Natural killer cell (primary cell): ENCODE data around the gene IL11. TPM values are rescaled to one million over a fixed set of nuclear protein-coding genes. Genes with fewer than 3 reads are reported as not detected.

Experiments
- ATAC-seq, 3 donors: fragments of 150-1000 bp in 2 of 3; fragments of 200-7000 bp in 1 of 3; cut with Tn5 transposase; 1 replicate in 1 of 3; 2 replicates in 2 of 3; pipeline ENCODE4 v1.10.0; 2021; ENCODE audit warnings: mild to moderate bottlenecking in 2 of 3, moderate library complexity in 2 of 3
- DNase-seq, 2 donors: peaks; one replicate each; pipeline versions ENCODE4 v3.0.0 to v3.0.0-alpha.2; 2013 to 2021; ENCODE audit warnings: mixed read lengths in 1 of 2
- H3K27ac ChIP-seq: one replicate; pipeline ENCODE4 v1.5.1; 2013; ENCODE audit warnings: mild to moderate bottlenecking, low read length
- H3K27me3 ChIP-seq: one replicate; pipeline ENCODE4 v1.6.1; 2013; ENCODE audit warnings: low read length; ENCODE audit not compliant: control insufficient read depth, insufficient read depth
- H3K36me3 ChIP-seq: one replicate; pipeline ENCODE4 v1.6.1; 2013; ENCODE audit warnings: low read length; ENCODE audit not compliant: control insufficient read depth, insufficient read depth
- H3K4me1 ChIP-seq: one replicate; pipeline ENCODE4 v1.6.1; 2013; ENCODE audit warnings: low read length; ENCODE audit not compliant: control insufficient read depth, insufficient read depth
- H3K4me3 ChIP-seq: one replicate; pipeline ENCODE4 v1.5.1; 2013; ENCODE audit warnings: low read length
- H3K9me3 ChIP-seq: one replicate; pipeline ENCODE4 v1.6.1; 2013; ENCODE audit warnings: low read length; ENCODE audit not compliant: control insufficient read depth, insufficient read depth
- H3K27ac Mint-ChIP-seq, 2 donors: one replicate each; pipeline ENCODE4 v1.8.0; 2022; ENCODE audit warnings: mild to moderate bottlenecking in 2 of 2, mixed read lengths in 2 of 2, moderate library complexity in 1 of 2
- H3K27me3 Mint-ChIP-seq, 2 donors: one replicate each; pipeline ENCODE4 v1.8.0; 2022; ENCODE audit warnings: low read depth in 2 of 2, mixed read lengths in 2 of 2
- H3K36me3 Mint-ChIP-seq: one replicate; pipeline ENCODE4 v1.8.0; 2022; ENCODE audit warnings: mixed read lengths
- H3K4me1 Mint-ChIP-seq, 2 donors: one replicate each; pipeline ENCODE4 v1.8.0; 2022; ENCODE audit warnings: mixed read lengths in 2 of 2
- H3K4me3 Mint-ChIP-seq: one replicate; pipeline ENCODE4 v1.8.0; 2022; ENCODE audit warnings: mild to moderate bottlenecking, moderate library complexity, mixed read lengths
- H3K9me3 Mint-ChIP-seq, 2 donors: one replicate each; pipeline ENCODE4 v1.8.0; 2022; ENCODE audit warnings: mixed read lengths in 2 of 2
- WGBS: methylation state at CpG from one replicate; pipeline ENCODE4 v1.1.7; 2013; ENCODE audit warnings: missing lambda C conversion rate; ENCODE audit not compliant: insufficient coverage; 5-methylcytosine and 5-hydroxymethylcytosine counted together
- intact Hi-C: fragments of 100-400 bp; cut with micrococcal nuclease; formaldehyde crosslinking; loops from one replicate; pipeline ENCODE4 v1.14.2; 2022
- total RNA-seq, 4 donors: library from RNA; stranded (reverse); fragments of 120-200 nt in 1 of 4; gene quantifications; one replicate each; pipeline versions ENCODE4 v1.2.3 to v1.2.4, GENCODE V29; 2013 to 2022
- TF ChIP-seq, protein P1 (sequence below): fragments of 200-600 bp; IDR thresholded peaks from one replicate; pipeline ENCODE4 v1.8.0; 2022; ENCODE audit warnings: antibody characterized with exemption

Gene IL11
- total RNA-seq, 3 donors from 2014 or later (not counting 1 experiment from before 2014, with no cell fraction given) = 0.14 to 0.35 (median 0.27) TPM

DNA sequence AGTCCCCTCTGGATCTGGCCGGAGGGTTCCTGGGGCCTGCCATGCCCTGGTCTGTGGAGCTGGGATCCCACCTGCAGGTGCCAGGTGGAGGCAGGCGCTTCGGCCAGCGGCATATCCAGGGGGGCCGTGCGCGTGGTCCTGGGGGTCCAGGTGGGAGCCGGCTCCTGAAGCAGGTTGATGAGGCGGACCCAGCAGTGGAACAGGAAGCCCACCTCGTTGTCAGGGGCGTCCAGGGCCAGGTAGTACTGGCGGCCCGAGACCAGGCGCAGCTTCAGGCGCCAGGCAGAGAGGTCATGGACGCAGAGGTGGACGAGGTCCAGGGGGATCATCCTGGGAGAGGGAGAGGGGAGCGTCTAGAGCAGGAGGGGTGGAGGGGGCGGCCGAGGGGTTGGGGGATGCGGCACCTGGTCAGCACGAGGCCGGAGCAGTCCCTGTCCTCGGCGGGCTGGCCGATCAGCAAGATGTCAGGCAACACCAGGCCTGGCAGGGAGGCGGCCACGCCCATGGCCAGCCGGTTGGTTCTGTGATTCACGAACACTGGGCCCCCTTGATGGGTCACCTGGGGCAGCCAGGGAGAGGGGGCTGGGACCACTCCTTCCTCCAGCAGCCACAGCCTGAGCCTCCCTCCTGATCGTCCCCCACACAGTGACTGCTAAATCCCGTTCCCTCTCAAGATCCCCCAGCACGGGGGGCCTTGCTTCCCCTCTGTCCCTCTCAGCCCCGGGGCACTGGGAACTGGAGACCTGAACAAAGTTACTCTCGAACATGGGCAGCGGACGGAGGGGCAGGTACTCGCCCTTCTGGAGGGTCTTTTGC, 7.9 kb downstream of the IL11 start:
- 86% methylated on average over 38 of the region's 38 CpGs for WGBS
- H3K36me3 Mint-ChIP-seq = no peaks in the 10 kb centered on the region
- TF ChIP-seq, protein P1, sequence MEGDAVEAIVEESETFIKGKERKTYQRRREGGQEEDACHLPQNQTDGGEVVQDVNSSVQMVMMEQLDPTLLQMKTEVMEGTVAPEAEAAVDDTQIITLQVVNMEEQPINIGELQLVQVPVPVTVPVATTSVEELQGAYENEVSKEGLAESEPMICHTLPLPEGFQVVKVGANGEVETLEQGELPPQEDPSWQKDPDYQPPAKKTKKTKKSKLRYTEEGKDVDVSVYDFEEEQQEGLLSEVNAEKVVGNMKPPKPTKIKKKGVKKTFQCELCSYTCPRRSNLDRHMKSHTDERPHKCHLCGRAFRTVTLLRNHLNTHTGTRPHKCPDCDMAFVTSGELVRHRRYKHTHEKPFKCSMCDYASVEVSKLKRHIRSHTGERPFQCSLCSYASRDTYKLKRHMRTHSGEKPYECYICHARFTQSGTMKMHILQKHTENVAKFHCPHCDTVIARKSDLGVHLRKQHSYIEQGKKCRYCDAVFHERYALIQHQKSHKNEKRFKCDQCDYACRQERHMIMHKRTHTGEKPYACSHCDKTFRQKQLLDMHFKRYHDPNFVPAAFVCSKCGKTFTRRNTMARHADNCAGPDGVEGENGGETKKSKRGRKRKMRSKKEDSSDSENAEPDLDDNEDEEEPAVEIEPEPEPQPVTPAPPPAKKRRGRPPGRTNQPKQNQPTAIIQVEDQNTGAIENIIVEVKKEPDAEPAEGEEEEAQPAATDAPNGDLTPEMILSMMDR = no peak

DNA sequence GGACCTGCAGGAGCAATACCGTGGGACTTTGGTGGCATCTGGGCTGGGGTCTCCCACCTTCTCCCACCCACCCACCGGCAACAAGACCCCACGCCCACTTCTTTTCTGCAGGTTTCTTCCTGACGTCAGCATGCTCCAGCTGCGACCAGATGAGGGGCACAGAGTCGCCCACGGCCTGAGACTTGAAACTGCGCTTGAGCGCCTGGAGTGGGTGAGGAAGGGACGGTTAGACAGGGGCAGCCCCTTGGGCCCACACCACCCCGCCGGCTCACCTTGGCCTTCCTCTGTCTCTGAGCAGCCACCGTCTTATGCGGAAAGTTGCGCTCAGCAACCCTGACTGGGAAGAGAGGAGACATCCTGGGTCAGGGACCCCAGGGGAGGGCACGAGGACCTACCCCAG, 9.4 kb downstream of the IL11 start:
- Histone ChIP-seq H3K27me3 (no peaks in the 10 kb centered on the region), H3K4me1 (no peaks in the 10 kb centered on the region), H3K36me3 (no peaks in the 10 kb centered on the region), H3K27ac (no peak overlapping the region), H3K9me3 (no peaks in the 10 kb centered on the region), H3K4me3 (no peak overlapping the region)
- TF ChIP-seq, protein P1 = no peak
- no peaks in the 10 kb centered on the region for H3K36me3 Mint-ChIP-seq
- H3K4me1 Mint-ChIP-seq = no peaks in the 10 kb centered on the region
- H3K27me3 Mint-ChIP-seq = peaks cover 9 to 10% of the 10 kb centered on the region in 2 donors
- no peak overlapping the region for H3K4me3 Mint-ChIP-seq
- ATAC-seq (no peak), DNase-seq (no peak)
- intact Hi-C loops = no loop called here
- WGBS = 84% methylated on average over 16 of the region's 16 CpGs
- no peak overlapping the region for H3K27ac Mint-ChIP-seq
- H3K9me3 Mint-ChIP-seq = no peaks in the 10 kb centered on the region

More for the DNA sequence above, 7.9 kb downstream of the IL11 start:
- Histone ChIP-seq H3K4me3 (no peak overlapping the region), H3K36me3 (no peaks in the 10 kb centered on the region), H3K27me3 (no peaks in the 10 kb centered on the region), H3K9me3 (no peaks in the 10 kb centered on the region), H3K27ac (no peak overlapping the region), H3K4me1 (no peaks in the 10 kb centered on the region)
- H3K4me3 Mint-ChIP-seq = no peak overlapping the region
- no peak overlapping the region for H3K27ac Mint-ChIP-seq
- intact Hi-C loops = no loop called here
- no peaks in the 10 kb centered on the region for H3K9me3 Mint-ChIP-seq
- peaks cover 4 to 9% of the 10 kb centered on the region in 2 donors for H3K27me3 Mint-ChIP-seq
- ATAC-seq (no peak), DNase-seq (no peak)
- no peaks in the 10 kb centered on the region for H3K4me1 Mint-ChIP-seq

DNA sequence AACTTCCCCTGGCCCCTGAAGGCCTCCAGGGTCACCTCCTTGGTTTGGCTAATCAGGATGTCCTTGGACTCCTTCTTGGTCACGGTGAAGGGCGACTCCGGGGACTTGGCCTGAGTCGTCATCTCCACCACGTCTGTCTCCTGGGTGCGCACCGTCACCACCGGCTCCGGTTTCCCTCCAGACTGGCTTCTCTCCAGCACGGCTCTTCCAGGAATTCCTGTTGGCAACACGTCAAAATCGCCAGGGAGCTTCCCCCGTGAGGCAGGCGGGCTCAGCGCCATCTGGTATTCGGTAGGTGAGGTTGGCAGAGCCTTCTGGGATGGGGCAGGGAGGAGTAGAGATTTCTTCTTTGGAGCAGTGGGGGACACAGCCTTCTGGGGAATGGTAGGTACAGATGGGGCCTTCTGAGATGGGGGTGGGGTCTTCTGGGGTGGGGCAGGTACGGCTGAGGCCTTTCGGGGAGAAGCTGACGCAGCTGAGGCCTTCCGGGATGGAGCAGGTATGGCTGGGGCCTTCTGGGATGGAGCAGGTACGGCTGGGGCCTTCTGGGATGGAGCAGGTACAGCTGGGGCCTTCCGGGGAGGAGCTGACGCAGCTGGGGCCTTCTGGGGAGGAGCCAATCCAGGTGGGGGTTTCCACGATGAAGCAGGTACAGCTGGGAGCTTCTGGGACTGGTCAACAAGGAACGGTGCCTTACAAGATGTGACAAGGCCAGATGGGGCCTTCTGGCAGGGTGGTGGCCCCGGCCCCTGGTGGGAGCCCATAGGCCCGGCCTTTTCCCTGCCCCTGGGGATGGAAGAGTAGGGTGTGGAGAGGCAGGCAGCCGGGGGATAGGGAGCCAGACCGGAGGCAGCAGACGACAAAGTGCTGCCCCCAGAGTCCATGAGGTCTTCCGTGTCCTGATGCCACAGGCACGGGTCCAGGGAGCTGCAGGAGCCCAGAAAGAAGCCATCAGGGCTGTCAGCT, 11.0 kb downstream of the IL11 start:
- DNase-seq (no peak), ATAC-seq (no peak)
- no peak overlapping the region for H3K27ac Mint-ChIP-seq
- H3K36me3 Mint-ChIP-seq = no peaks in the 10 kb centered on the region
- peaks cover 7% of the 10 kb centered on the region for H3K4me1 ChIP-seq
- H3K4me3 Mint-ChIP-seq = no peak overlapping the region
- H3K27me3 Mint-ChIP-seq = peaks cover 10 to 15% of the 10 kb centered on the region in 2 donors
- no peak overlapping the region for H3K4me3 ChIP-seq
- peaks cover 2% of the 10 kb centered on the region for H3K27me3 ChIP-seq
- no peaks in the 10 kb centered on the region for H3K9me3 ChIP-seq
- H3K27ac ChIP-seq = no peak overlapping the region
- TF ChIP-seq, protein P1 = no peak
- intact Hi-C loops = no loop called here
- H3K9me3 Mint-ChIP-seq = no peaks in the 10 kb centered on the region
- H3K4me1 Mint-ChIP-seq = no peaks in the 10 kb centered on the region
- WGBS = 90% methylated on average over 32 of the region's 32 CpGs
- no peaks in the 10 kb centered on the region for H3K36me3 ChIP-seq
